ENCODE measurements around the gene ENPP3.

- TF ChIP-seq CTCF (CRISPR knock-in tag; IDR thresholded peaks at IDR 0.05): no peak
- TF ChIP-seq ZNF891 (CRISPR knock-in tag; IDR thresholded peaks at IDR 0.05): no peak
- no peak for TF ChIP-seq ZNF766 (CRISPR knock-in tag; IDR thresholded peaks at IDR 0.05; ENCODE audit: borderline replicate concordance)
- no peak for TF ChIP-seq NRL (CRISPR knock-in tag; IDR thresholded peaks at IDR 0.05; ENCODE audit: borderline replicate concordance)
- no peak for TF ChIP-seq ZBTB38 (CRISPR knock-in tag; IDR thresholded peaks at IDR 0.05)
- TF ChIP-seq ZNF24 (IDR thresholded peaks at IDR 0.05): no peak
- no peak for TF ChIP-seq RAD21 (CRISPR knock-in tag; IDR thresholded peaks at IDR 0.05)
- no peak for TF ChIP-seq HDAC6 (IDR thresholded peaks at IDR 0.05; ENCODE audit: low read depth, low read length)
These were observed 7.8 kb downstream of the ENPP3 start for GRCh38 chr6:131644921-131645320.
